Bronchus fibroblast of lung (primary cell): ENCODE results near the gene PRDX1. TPM values are rescaled to one million over a fixed set of nuclear protein-coding genes. Genes with fewer than 3 reads are reported as not detected.

ENCODE experiments used
- total RNA-seq: library from RNA; depleted of rRNA; stranded (reverse); fragments of >200 nt; gene quantifications from 2 replicates; pipeline ENCODE4 v1.2.3, GENCODE V29; 2015

The PRDX1 gene
- total RNA-seq = 502 and 526 TPM in 2 replicates

GRCh38 chr1:45521413-45522323 is at the start of gene PRDX1:
TSS of gene PRDX1 (minus strand) at chr1:45521884. CDS start at chr1:45519043, 2,841 bp downstream.

GRCh38 chr1:45550401-45551351 is 29.0 kb upstream of the PRDX1 start, which contains the start of gene AKR1A1:
TSS of gene AKR1A1 (plus strand) at chr1:45550826. CDS start at chr1:45561795, 10,969 bp downstream.

GRCh38 chr1:45490626-45491486 is 30.8 kb downstream of the PRDX1 start, which contains the start of gene TESK2:
TSS of gene TESK2 (minus strand) at chr1:45491163. CDS start at chr1:45457785, 33,378 bp downstream.

Other genes with a start within 250 kb of the PRDX1 start
- gene HPDL, start 195.0 kb downstream of the PRDX1 start, total RNA-seq = 5.0 and 7.1 TPM in 2 replicates
- 18.3 and 18.5 TPM in 2 replicates for gene TOE1, start 181.7 kb downstream of the PRDX1 start, total RNA-seq
- gene MUTYH, start 181.4 kb downstream of the PRDX1 start, total RNA-seq = 18.1 and 20.7 TPM in 2 replicates
- 1.3 and 3.6 TPM in 2 replicates for gene TESK2, start 30.7 kb downstream of the PRDX1 start, total RNA-seq
- gene CCDC163, start 21.8 kb downstream of the PRDX1 start, total RNA-seq = 2.0 and 2.1 TPM in 2 replicates
- 4.9 and 6.7 TPM in 2 replicates for gene MMACHC, start 21.6 kb downstream of the PRDX1 start, total RNA-seq
- gene AKR1A1, start 28.9 kb upstream of the PRDX1 start, total RNA-seq = 132 and 144 TPM in 2 replicates
- 77.9 and 91.3 TPM in 2 replicates for gene NASP, start 62.2 kb upstream of the PRDX1 start, total RNA-seq
- gene CCDC17, start 102.2 kb upstream of the PRDX1 start, total RNA-seq = under 0.01 and 0.15 TPM in 2 replicates
- 45.6 and 50.5 TPM in 2 replicates for gene GPBP1L1, start 164.6 kb upstream of the PRDX1 start, total RNA-seq
- gene TMEM69, start 166.3 kb upstream of the PRDX1 start, total RNA-seq = 19.5 and 21.6 TPM in 2 replicates
- gene IPP, start 228.8 kb upstream of the PRDX1 start, total RNA-seq = 6.8 and 6.9 TPM in 2 replicates